Tibial nerve (tissue), 3 donors: ENCODE measurements around the gene SLC51B.

Experiments used
- POLR2A ChIP-seq, 2 donors: fragments of 450-650 bp; IDR thresholded peaks; one replicate each; pipeline ENCODE4 v1.6.1; 2017; ENCODE audit warnings: antibody characterized with exemption in 2 of 2, mild to moderate bottlenecking in 2 of 2, moderate library complexity in 2 of 2
- TF ChIP-seq, protein P1 (sequence below), 5 experiments: fragments of 200-600 bp in 3 of 5; fragments of 450-650 bp in 2 of 5; sonication (generic) in 3 of 5; IDR thresholded peaks; one replicate each; pipeline ENCODE4 v1.5.1; 2016 to 2019; ENCODE audit warnings: antibody characterized with exemption in 5 of 5, mild to moderate bottlenecking in 3 of 5, moderate library complexity in 2 of 5

DNA sequence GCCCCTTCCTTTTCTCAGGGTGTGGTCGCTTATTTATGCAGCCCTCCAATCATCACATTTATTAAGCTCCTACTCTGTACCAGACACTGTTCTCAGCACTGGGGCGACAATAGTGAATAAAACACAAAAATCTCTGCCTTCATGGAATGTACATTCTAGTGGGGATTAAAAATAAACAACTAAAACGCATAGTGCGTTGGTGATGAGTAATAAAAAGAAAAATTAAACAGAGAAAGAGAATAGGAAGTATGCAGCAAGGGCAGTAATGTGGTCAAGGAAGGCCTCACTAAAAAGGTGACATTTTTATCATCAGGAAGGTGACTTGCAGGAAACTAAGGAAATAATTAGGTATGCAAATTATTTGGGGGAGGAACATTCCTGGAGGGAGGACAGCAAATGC lies 5.1 kb downstream of the SLC51B start:
- TF ChIP-seq, protein P1, sequence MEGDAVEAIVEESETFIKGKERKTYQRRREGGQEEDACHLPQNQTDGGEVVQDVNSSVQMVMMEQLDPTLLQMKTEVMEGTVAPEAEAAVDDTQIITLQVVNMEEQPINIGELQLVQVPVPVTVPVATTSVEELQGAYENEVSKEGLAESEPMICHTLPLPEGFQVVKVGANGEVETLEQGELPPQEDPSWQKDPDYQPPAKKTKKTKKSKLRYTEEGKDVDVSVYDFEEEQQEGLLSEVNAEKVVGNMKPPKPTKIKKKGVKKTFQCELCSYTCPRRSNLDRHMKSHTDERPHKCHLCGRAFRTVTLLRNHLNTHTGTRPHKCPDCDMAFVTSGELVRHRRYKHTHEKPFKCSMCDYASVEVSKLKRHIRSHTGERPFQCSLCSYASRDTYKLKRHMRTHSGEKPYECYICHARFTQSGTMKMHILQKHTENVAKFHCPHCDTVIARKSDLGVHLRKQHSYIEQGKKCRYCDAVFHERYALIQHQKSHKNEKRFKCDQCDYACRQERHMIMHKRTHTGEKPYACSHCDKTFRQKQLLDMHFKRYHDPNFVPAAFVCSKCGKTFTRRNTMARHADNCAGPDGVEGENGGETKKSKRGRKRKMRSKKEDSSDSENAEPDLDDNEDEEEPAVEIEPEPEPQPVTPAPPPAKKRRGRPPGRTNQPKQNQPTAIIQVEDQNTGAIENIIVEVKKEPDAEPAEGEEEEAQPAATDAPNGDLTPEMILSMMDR (IDR thresholded peaks at IDR 0.05) = no peak
- no peak for TF ChIP-seq POLR2A (IDR thresholded peaks at IDR 0.05)
